GM10266 (cell line): ENCODE data around the gene MYDGF.

Source experiments
- DNase-seq: peaks from one replicate; pipeline ENCODE4 v3.0.0; 2012; ENCODE audit errors: extremely low spot score
- TF ChIP-seq, protein P1 (sequence below): IDR thresholded peaks from 2 replicates; pipeline ENCODE4 v1.5.1; 2012; ENCODE audit warnings: mild to moderate bottlenecking, low read depth; ENCODE audit not compliant: control insufficient read depth, insufficient read depth; ENCODE audit errors: missing control alignments

MYDGF gene

DNA sequence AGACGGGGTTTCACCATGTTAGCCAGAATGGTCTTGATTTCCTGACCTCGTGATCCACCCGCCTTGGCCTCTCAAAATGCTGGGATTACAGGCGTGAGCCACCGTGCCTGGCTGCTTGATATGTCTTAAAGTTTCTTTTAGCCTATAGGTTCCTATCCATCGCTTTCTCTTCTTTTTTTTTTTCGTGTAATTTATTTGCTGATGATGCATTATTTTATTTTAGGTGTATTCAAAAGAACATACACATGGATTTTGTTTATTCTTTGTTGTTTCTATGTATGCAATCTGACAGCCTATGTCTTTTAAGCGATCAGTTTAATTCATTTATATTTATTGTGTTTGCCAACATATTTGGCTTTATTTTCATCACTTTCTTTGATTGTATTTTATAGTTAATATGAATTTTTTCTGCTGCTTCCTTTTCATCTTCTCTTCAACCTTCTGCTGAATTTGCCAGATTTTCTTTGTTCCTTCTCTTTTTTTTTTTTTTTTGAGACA lies 56.8 kb downstream of the MYDGF start:
- TF ChIP-seq, protein P1, sequence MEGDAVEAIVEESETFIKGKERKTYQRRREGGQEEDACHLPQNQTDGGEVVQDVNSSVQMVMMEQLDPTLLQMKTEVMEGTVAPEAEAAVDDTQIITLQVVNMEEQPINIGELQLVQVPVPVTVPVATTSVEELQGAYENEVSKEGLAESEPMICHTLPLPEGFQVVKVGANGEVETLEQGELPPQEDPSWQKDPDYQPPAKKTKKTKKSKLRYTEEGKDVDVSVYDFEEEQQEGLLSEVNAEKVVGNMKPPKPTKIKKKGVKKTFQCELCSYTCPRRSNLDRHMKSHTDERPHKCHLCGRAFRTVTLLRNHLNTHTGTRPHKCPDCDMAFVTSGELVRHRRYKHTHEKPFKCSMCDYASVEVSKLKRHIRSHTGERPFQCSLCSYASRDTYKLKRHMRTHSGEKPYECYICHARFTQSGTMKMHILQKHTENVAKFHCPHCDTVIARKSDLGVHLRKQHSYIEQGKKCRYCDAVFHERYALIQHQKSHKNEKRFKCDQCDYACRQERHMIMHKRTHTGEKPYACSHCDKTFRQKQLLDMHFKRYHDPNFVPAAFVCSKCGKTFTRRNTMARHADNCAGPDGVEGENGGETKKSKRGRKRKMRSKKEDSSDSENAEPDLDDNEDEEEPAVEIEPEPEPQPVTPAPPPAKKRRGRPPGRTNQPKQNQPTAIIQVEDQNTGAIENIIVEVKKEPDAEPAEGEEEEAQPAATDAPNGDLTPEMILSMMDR: no peak
- DNase-seq: no peak

- DNase-seq: no peak
- TF ChIP-seq, protein P1: no peak
Observed at GRCh38 chr19:4609878-4610511, 60.1 kb downstream of the MYDGF start.
